G401 (cell line): ENCODE measurements around the gene DOCK9. TPM values are rescaled to one million over a fixed set of nuclear protein-coding genes. Genes with fewer than 3 reads are reported as not detected.
A peak's percentile ranks its signal among the peaks of the same experiment; 100 is the strongest.

Experiments used
- DNase-seq: peaks from one replicate; pipeline ENCODE4 v3.0.0-alpha.2; 2015; ENCODE audit warnings: low spot score
- in situ Hi-C: cut with HindIII; loops from 2 replicates; pipeline ENCODE4 v1.10.0; 2016; ENCODE audit warnings: low sequenced_read_pairs, mixed read lengths
- total RNA-seq: library from RNA; depleted of rRNA; stranded (reverse); fragments of >200 nt; shearing (Covaris generic); gene quantifications from 2 replicates; pipeline ENCODE4 v1.2.3, GENCODE V29; 2014; rRNA removed

The DOCK9 gene, protein sequence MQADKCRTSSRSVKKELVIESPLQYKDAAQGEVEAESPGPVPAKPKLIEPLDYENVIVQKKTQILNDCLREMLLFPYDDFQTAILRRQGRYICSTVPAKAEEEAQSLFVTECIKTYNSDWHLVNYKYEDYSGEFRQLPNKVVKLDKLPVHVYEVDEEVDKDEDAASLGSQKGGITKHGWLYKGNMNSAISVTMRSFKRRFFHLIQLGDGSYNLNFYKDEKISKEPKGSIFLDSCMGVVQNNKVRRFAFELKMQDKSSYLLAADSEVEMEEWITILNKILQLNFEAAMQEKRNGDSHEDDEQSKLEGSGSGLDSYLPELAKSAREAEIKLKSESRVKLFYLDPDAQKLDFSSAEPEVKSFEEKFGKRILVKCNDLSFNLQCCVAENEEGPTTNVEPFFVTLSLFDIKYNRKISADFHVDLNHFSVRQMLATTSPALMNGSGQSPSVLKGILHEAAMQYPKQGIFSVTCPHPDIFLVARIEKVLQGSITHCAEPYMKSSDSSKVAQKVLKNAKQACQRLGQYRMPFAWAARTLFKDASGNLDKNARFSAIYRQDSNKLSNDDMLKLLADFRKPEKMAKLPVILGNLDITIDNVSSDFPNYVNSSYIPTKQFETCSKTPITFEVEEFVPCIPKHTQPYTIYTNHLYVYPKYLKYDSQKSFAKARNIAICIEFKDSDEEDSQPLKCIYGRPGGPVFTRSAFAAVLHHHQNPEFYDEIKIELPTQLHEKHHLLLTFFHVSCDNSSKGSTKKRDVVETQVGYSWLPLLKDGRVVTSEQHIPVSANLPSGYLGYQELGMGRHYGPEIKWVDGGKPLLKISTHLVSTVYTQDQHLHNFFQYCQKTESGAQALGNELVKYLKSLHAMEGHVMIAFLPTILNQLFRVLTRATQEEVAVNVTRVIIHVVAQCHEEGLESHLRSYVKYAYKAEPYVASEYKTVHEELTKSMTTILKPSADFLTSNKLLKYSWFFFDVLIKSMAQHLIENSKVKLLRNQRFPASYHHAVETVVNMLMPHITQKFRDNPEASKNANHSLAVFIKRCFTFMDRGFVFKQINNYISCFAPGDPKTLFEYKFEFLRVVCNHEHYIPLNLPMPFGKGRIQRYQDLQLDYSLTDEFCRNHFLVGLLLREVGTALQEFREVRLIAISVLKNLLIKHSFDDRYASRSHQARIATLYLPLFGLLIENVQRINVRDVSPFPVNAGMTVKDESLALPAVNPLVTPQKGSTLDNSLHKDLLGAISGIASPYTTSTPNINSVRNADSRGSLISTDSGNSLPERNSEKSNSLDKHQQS (N-terminal part only)
- total RNA-seq = 0.18 and 0.51 TPM in 2 replicates

DNA sequence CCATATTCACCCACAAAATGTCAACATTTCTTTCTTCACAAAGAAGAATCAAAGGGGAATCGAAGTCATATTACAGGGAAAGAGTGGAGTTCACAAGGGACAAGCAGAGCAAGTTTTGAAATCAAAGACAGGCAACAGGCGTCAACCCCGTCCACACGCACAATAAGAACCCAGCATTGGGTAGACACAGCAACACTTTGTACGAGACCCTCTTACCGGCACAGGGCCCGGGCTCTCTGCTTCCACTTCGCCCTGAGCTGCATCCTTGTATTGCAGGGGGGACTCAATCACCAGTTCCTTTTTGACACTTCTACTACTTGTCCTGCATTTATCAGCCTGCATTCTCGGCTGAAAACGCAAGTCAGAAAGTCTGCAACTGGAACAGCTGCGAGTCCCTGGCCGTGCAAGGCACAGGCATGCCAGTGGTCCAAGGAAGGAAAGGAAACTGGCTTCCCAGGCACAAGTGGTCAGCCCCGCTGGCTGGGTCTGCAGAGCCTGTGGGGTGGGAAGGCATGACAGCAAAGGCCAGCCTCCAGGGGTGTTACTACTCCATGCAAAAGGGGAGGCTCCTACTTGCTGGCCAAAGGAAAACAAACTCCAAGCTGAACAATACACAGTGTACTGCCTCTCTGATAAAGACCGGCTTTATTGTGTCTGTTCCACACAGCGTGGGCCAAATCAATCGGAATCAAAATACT, at the start of gene DOCK9:
Gene DOCK9 (minus strand): TSS at position 497 of the 698 bp plus-strand sequence. CDS start 155 bp downstream, at position 342.
- in situ Hi-C loops = no loop called here
- DNase-seq = peak; percentile 36

DNA sequence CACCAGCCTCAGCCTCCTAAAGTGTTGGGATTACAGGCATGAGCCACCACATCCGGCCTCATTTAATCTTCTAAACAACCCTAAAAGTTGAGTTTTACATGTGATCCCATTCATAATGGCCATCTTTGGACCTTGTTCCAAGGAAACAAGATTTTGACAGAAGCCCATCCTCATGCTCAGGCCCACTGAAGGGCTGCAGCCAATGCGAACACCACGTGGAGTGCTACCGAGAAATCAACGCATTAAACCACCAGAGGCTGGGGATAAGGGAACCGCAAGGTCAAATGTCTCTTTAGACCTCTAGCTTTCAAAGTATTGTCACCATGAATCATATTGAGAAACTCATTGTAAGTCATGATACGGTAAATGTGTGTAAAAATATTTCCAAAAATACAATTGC, 49.4 kb upstream of the DOCK9 start:
- no peak for DNase-seq
- in situ Hi-C loops = no loop called here

DNA sequence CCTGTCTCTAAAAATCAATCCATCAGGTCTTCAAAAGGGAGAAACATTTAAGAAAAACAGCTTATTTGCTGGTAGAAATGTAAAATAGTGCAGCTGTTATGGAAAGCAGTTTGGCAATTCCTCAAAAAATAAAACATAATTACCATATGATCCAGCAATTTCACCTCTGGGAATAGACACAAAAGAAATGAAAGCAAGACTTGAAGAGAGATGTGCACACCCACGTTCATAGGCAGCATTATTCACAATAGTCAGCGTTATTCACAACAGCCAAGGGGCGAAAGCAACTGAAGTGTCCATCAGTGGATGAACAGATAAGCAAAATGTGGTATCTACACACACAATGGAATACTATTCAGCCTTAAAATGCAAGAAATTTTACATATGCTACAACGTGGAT, 45.1 kb upstream of the DOCK9 start:
- in situ Hi-C loops = no loop called here
- DNase-seq = no peak

DNA sequence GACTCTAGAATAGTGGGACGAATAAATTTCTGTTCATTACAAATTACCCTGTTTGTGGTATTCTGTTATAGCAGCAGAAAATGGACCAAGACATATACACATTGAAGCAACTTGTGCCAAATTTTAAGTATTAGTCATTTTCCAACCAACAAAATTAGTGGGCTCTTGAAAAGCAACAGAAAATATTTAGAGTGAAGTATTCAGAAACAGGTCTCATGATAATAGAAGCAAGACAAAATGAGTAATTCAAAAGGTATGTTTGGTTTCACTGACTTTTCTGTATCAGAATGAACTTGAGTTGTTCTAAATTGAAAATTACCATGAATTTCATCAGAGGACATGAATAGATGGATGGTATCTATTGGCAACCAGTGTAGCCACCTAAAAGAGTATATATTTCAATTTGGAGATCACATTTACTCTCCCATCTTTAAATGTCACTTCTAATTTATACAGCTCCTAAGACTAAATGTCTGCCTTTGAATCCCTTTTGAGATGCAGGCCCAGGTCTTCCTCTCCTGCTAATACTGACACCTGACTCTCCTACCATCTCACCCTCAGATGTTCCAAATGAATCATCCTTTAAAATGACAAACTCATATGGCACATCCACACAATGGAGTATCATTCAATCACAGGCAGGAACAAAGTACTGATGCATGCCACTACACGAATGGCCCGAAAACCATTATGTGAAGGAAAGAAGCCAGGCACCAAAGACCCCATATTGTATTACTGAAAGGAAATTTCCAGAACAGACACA, 40.7 kb upstream of the DOCK9 start:
- DNase-seq = no peak
- in situ Hi-C loops = no loop called here

DNA sequence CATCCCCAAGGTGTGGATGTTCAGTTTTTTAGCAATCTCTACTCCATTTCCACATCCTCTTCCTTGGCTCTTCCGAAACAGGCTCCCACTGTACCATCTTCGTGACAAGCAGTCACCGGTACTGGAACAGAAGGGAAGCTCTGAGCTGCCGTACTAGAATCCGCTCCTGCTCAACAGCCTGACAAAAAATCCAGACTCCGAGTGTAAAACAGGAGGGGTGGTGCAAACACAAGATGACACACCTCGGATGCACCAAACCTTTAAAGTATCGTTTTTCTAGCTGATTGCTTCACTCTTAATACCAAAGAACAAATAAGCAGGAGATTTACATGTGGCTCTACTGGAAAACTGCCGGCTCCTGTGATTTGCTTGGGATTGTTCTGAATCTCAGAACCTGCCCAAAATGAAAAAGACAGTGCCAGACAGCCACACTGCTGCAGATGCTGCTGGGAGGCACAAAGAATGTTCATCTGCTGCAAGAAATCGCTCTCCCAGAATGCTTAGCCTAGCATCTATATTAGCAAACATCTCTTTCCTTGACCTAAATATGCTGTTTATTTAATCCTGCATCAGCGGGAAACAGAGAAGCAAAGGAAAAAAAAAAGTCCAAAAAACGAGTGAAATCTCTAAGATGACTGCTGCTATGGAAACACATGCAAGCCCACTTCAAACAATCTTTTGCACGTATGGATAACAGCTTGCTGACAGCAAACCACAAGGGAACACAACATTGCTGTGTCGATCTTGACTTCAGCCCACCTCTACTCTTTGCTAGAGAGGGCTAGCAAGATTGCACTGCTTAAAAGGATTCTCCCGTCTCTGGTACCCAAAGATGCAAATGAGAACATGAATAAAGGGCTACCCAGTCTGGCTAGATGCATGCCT, 38.0 kb upstream of the DOCK9 start:
- DNase-seq = peak; percentile 86
- in situ Hi-C loops = no loop called here

DNA sequence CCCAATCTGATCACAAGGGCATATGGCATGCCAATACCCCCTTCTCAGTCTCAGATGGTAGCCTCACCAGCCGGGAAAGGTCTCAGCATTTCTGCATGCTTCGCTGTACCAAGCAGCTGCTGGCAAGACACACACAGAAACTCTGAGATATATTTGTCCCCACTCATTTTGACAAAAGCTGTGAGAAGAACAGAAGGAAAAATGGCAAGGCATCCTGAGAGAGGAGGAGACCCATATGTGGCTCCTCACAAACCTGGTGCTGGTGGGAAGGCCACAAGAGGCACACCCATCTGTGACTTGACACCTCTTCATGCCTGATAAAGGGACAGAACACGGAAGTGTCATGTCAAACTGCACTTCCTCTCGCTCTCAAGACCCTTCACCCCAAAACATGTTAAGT, 36.7 kb upstream of the DOCK9 start:
- in situ Hi-C loops = no loop called here
- DNase-seq = peak; percentile 59

DNA sequence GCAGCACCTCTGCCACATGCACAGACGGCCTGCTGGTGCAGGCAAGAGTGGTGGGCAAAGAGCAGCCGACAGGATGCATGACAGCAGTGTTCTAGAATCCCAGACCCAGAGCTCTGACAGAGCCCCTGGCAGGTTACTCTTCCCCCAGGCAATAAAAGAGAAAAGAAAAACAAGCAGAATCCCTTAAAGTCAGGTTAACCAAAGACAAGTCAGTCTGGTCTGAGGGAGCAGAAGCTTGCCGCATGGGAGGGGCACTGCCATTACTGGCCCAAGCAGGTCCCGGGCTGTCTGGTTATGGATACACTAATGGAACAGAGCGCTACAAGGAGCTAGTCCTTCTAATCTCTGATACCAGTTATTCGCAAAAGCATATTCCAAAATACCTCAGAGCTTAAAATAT, 36.1 kb upstream of the DOCK9 start:
- in situ Hi-C loops = no loop called here
- peak; percentile 66 for DNase-seq

DNA sequence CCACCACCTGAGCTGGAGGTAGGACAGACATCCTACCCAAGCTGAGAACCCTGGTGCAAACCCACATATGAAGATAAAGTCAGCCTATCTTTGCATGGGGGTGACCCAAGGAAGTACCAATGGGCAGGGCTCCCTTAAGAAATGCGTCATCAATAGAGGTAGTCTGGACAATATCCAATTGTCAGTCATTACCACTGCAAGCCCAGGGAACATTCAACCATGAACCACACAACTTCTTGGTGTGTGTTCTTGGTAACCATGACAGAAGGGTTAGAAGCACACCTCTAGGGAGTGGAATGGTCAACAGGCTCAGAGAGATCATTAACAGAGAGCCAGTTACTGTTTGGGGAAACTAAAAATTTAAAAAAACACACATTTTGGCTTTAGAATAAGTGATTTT, 34.7 kb upstream of the DOCK9 start:
- in situ Hi-C loops = no loop called here
- no peak for DNase-seq

DNA sequence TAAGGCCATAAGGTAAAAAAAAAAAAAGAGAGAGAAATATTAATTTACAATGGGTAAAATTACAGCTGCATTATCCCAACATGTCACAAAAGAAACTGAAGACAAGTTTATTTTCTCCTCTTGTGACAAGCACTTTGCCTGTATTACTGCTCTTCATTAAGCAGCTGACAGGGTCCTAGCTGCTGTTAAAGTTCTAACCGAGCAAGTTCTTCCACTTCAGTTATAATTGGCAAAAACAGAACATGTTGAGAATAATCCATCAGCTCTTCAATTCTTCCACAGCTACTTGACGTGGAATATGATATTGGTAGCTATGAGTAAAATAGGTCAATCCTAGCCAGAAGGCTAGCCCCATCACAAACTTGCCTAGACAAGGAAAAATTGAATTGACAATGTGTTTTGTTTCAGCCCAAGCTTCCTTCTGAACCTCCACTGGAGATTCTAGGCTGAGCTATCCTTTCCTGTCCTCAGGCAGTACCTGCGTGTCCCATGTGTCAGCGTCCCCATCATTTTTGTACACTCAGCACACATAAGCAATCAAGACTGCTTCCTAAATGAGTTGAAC, 32.2 kb upstream of the DOCK9 start:
- DNase-seq = no peak
- in situ Hi-C loops = no loop called here

DNA sequence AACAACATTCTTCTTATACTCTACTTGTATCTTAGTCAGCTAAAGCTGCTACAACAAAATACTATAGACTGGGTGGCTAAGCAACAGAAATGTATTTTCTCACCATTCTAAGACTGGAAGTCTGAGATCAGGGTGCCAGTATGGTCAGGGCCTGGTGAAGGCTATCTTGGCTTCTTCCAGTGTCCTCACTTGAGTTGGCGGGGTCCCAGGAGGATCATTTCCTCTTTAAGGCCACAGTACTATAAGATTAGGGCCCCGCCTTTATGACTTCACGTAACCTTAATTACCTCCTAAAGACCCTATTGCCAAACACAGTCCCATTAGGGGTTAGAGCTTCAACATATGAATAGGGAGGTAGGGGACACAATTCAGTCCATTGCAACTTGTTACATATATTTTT, 30.7 kb upstream of the DOCK9 start:
- no peak for DNase-seq
- in situ Hi-C loops = no loop called here

DNA sequence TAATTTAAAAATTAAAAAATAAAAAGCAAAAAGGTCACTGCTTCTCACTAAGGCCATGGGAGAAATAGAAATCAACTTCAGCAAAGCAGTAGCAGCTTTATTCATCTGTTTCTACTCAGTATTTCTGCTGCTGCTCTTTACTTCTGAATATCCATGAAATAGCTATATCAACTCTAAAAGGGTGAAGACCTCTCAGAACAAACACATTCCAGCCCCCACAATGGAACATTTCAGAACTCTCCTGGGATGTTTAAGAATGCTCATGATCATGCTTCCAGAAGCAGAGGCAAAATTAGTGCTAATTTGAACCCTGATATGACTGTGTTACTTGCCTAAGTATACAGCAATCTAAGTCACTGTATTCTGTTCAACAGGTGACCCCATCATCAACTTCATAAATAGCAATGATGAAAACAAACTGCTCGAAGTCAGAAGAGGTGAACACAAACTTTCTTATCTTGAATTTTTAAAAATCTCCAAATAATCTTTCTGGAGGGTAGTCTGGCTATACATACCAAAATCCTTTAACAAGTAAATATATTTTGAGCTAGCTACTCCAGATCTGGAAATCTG, 29.6 kb upstream of the DOCK9 start:
- DNase-seq = no peak

DNA sequence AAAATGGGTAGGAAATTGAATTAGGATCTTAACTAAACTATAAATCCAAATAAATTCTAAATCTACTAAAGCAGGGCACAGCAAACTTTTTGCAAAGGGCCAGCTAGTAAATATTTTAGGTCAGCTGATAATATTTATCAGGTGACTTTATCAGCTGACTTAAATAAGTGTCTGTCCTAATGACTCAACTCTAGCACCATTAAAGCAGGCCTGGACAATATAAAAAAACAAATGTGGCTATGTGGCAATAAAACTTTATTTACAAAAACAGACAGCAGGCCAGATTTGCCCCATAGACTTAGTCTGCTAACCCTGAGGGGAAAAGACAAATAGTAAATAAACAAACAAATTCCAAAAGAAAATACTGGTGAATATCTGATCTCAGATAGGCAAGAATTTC, 27.7 kb upstream of the DOCK9 start:
- in situ Hi-C loops = no loop called here

More for the DNA sequence above, 29.6 kb upstream of the DOCK9 start:
- in situ Hi-C loops = no loop called here

DNA sequence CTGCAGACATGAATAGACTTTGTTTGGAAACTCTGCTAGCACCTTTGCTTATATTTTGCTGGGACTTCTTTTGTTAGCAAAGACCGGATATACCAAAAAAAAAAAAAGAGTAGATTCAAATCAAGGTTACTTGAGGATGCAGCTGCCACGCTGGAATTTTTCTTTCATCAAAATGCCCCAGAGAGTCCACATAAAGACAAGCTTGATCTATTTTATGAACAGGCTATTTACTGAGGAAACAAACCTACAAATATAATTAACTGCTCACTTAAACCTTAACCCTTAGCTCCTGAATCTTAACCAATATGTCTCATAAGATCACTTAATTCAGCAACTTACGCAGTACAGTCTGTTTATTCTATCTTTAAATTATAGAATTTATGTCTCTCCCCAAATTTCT, 27.1 kb upstream of the DOCK9 start:
- DNase-seq = no peak
- in situ Hi-C loops = no loop called here

More for the DNA sequence above, 27.7 kb upstream of the DOCK9 start:
- no peak for DNase-seq

DNA sequence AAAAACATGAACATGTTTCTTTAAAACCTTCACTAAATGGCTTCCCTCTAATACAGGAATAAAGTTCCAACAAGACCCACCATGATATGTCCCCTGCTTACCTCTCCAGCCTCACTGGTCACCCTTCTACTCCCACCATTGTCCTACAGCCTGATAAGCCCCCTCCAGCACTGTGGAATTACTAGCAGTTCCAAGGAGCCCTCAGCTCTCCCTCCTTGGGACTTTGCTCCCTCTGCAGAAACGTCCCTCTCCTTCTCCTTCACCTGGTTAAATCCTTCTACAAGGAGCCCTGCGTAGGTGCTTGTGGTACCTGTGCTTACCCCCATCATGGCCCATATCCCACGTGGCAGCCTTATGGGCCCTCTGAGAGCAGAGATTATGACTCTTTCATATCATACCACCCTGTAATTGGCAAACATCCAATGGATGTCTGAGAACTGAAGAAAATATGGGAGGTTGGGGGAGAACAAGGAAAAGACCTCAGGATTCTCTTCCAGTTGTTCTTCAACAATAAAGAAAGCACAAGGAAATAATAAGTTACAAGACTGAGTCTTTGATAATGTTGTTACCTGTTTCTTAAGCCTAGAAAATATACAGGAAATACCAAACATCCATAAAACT, 26.1 kb upstream of the DOCK9 start:
- DNase-seq = no peak
- in situ Hi-C loops = no loop called here

DNA sequence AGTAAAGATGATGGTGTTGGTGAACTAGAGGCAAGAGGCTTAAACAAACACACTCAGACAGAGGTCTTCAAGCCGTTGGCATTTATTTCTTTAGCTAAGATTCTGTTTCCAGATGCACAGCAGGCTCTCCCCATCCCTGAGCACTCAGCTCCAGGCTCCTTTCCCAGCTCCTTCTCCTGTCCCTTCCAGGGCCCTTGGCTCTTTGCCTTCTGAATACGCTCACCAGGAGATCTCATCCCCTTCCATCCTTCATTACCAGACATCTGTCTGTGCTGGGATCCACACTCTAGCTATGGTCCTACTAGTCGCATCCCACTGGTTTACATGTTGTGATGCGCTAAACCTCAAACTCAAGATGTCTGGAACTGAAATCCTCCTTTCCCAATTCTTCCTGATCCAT, 25.3 kb upstream of the DOCK9 start:
- no peak for DNase-seq
- in situ Hi-C loops = no loop called here

DNA sequence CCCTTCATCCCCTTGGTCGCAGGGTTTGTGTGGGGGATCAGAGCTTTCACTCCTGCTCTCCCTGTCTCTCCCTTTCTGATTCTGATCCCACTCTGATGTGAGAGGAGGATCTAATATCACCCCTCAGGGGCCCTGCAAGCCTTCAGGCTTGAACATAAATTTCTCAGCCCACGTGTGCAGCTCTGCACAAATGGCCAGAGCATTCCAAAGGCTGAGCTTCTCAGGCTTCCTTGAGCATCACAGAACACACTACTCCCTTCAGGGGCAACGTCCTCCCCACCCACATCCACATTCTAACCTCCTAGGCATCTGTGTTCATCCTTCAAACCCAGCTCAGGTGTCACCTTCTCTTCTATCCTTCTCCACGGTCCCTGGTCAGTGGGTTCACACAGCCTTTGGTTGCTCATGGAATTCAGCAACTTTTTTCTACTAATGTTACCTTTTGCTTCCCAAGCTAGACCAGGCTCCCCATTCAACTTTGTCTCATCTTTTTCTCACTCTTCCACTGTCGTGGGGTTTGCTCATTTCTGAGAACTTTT, 24.4 kb upstream of the DOCK9 start:
- DNase-seq = no peak
- in situ Hi-C loops = no loop called here
